H1 (cell line): Measurements from ENCODE around the gene ANKRD29. TPM values are rescaled to one million over a fixed set of nuclear protein-coding genes. Genes with fewer than 3 reads are reported as not detected.

Experiments used
- CTCF ChIA-PET: fragments of 300-600 bp; sonication (Branson Sonifier 250); formaldehyde crosslinking; loops from one replicate; lab custom pipeline; 2021; ENCODE audit not compliant: partially characterized antibody; lab: Charles Lee
- POLR2A ChIA-PET: fragments of 300-600 bp; sonication (Branson Sonifier 250); formaldehyde crosslinking; loops from one replicate; lab custom pipeline; 2021; ENCODE audit warnings: inconsistent platforms; ENCODE audit not compliant: partially characterized antibody; lab: Charles Lee
- DNase-seq, 2 experiments: peaks; one replicate each; pipeline versions ENCODE4 v3.0.0 to v3.0.0-alpha.2; 2010 to 2022; ENCODE audit warnings: low spot score in 2 of 2, low read depth in 1 of 2, mixed read lengths in 1 of 2
- FAIRE-seq: peaks from 2 replicates; lab custom pipeline; 2011; peaks lifted over from hg19 to GRCh38; lab: Jason Lieb, UNC
- H2AFZ ChIP-seq: 2 replicates; pipeline ENCODE4 v1.8.1; 2012; ENCODE audit warnings: low read length, inconsistent platforms
- H2AK5ac ChIP-seq: 2 replicates; pipeline ENCODE4 v1.6.1; 2013; ENCODE audit warnings: low read depth, low read length
- H2BK120ac ChIP-seq: replicated peaks from 2 replicates; pipeline ENCODE3; 2013; ENCODE audit warnings: low read depth, low read length, inconsistent platforms
- H2BK12ac ChIP-seq: 2 replicates; pipeline ENCODE4 v1.6.1; 2013; ENCODE audit warnings: low read depth, low read length
- H2BK15ac ChIP-seq: 2 replicates; pipeline ENCODE4 v1.6.1; 2013; ENCODE audit warnings: low read length
- H2BK20ac ChIP-seq: 2 replicates; pipeline ENCODE4 v1.6.1; 2013; ENCODE audit warnings: low read length
- H2BK5ac ChIP-seq: 2 replicates; pipeline ENCODE4 v1.6.1; 2013; ENCODE audit warnings: low read depth, low read length
- H3K14ac ChIP-seq: 2 replicates; pipeline ENCODE4 v1.6.1; 2013; ENCODE audit warnings: inconsistent platforms; ENCODE audit not compliant: insufficient read length
- H3K18ac ChIP-seq: 2 replicates; pipeline ENCODE4 v1.6.1; 2013; ENCODE audit warnings: low read length; ENCODE audit errors: extremely low read depth
- H3K23ac ChIP-seq: 2 replicates; pipeline ENCODE4 v1.6.1; 2013; ENCODE audit warnings: inconsistent platforms; ENCODE audit not compliant: insufficient read length
- H3K23me2 ChIP-seq: 2 replicates; pipeline ENCODE4 v1.6.1; 2013; ENCODE audit warnings: low read depth, low read length
- H3K27ac ChIP-seq: 2 replicates; pipeline ENCODE4 v1.6.1; 2011; ENCODE audit warnings: low read depth, low read length, inconsistent platforms
- H3K27me3 ChIP-seq, 4 experiments: replicated peaks in 1 of 4; 1 replicate in 1 of 4; 2 replicates in 3 of 4; pipeline versions ENCODE4 v1.6.1 to v1.8.1; 2011 to 2013; ENCODE audit warnings: low read length in 3 of 4, mild to moderate bottlenecking in 3 of 4, inconsistent platforms in 2 of 4, mixed read lengths in 2 of 4, moderate library complexity in 1 of 4; ENCODE audit not compliant: control insufficient read depth in 3 of 4, insufficient read depth in 3 of 4; ENCODE audit errors: extremely low read depth in 1 of 4
- H3K36me3 ChIP-seq, 4 experiments: 2 replicates each; pipeline versions ENCODE4 v1.6.1 to v1.8.1; 2011 to 2013; ENCODE audit warnings: mild to moderate bottlenecking in 4 of 4, low read length in 3 of 4, moderate library complexity in 2 of 4, control low read depth in 1 of 4, inconsistent platforms in 1 of 4; ENCODE audit not compliant: insufficient read depth in 4 of 4, control insufficient read depth in 2 of 4
- H3K4ac ChIP-seq: replicated peaks from 2 replicates; pipeline ENCODE3; 2013; ENCODE audit warnings: low read length, low read depth, mixed read lengths, inconsistent platforms; ENCODE audit not compliant: insufficient read length
- H3K4me1 ChIP-seq, 4 experiments: replicated peaks in 1 of 4; 1 replicate in 1 of 4; 2 replicates in 3 of 4; pipeline versions ENCODE4 v1.6.1 to v1.8.1; 2011 to 2013; ENCODE audit warnings: low read length in 3 of 4, inconsistent platforms in 2 of 4, mixed read lengths in 1 of 4; ENCODE audit not compliant: insufficient read depth in 4 of 4, control insufficient read depth in 3 of 4
- H3K4me2 ChIP-seq, 2 experiments: 2 replicates each; pipeline versions ENCODE4 v1.6.1 to v1.8.1; 2011 to 2013; ENCODE audit warnings: low read depth in 2 of 2, low read length in 2 of 2, control low read depth in 1 of 2, inconsistent platforms in 1 of 2, mild to moderate bottlenecking in 1 of 2; ENCODE audit not compliant: insufficient read depth in 1 of 2
- H3K4me3 ChIP-seq, 4 experiments: fragments of 200-600, 300-600 bp in 1 of 4; sonication (generic), shearing (Covaris generic), sonication (Bioruptor Twin) in 1 of 4; 2 replicates each; pipeline versions ENCODE4 v1.5.1 to v1.8.1; 2011 to 2016; ENCODE audit warnings: low read length in 4 of 4, low read depth in 3 of 4, control low read depth in 2 of 4, inconsistent platforms in 2 of 4, mild to moderate bottlenecking in 2 of 4, mixed read lengths in 1 of 4, moderate library complexity in 1 of 4; ENCODE audit not compliant: insufficient read depth in 2 of 4; ENCODE audit errors: extremely low read depth in 1 of 4
- H3K56ac ChIP-seq: replicated peaks from 2 replicates; pipeline ENCODE3; 2013; ENCODE audit warnings: low read depth, mild to moderate bottlenecking, mixed read lengths, low read length, inconsistent platforms; ENCODE audit not compliant: insufficient read length
- H3K79me1 ChIP-seq: 2 replicates; pipeline ENCODE4 v1.6.1; 2013; ENCODE audit warnings: low read depth, low read length, control low read depth
- H3K79me2 ChIP-seq, 2 experiments: 2 replicates each; pipeline versions ENCODE4 v1.6.1 to v1.8.1; 2012 to 2013; ENCODE audit warnings: low read length in 2 of 2, mild to moderate bottlenecking in 2 of 2, inconsistent platforms in 1 of 2; ENCODE audit not compliant: insufficient read depth in 2 of 2, control insufficient read depth in 1 of 2
- H3K9ac ChIP-seq, 4 experiments: replicated peaks in 1 of 4; 1 replicate in 1 of 4; 2 replicates in 3 of 4; pipeline versions ENCODE4 v1.6.1 to v1.8.1; 2011 to 2013; ENCODE audit warnings: low read depth in 3 of 4, low read length in 3 of 4, control low read depth in 2 of 4, mild to moderate bottlenecking in 2 of 4, moderate library complexity in 2 of 4, inconsistent platforms in 1 of 4; ENCODE audit errors: extremely low read depth in 1 of 4
- H3K9me3 ChIP-seq, 2 experiments: 2 replicates each; pipeline versions ENCODE4 v1.6.1 to v1.8.1; 2012 to 2013; ENCODE audit warnings: mild to moderate bottlenecking in 2 of 2, moderate library complexity in 2 of 2, control low read depth in 1 of 2, inconsistent platforms in 1 of 2, low read depth in 1 of 2, low read length in 1 of 2, mixed read lengths in 1 of 2; ENCODE audit not compliant: insufficient read depth in 2 of 2
- H4K20me1 ChIP-seq, 2 experiments: replicated peaks in 1 of 2; 2 replicates each; pipeline versions ENCODE3 to v1.8.1; 2011 to 2013; ENCODE audit warnings: inconsistent platforms in 2 of 2, low read length in 2 of 2, mild to moderate bottlenecking in 1 of 2; ENCODE audit not compliant: insufficient read depth in 2 of 2, control insufficient read depth in 1 of 2
- H4K5ac ChIP-seq: 2 replicates; pipeline ENCODE4 v1.6.1; 2013; ENCODE audit warnings: low read length, low read depth, mixed read lengths, inconsistent platforms; ENCODE audit not compliant: insufficient read length
- H4K8ac ChIP-seq: 2 replicates; pipeline ENCODE4 v1.8.0; 2013; ENCODE audit warnings: mild to moderate bottlenecking, moderate library complexity, low read length, inconsistent platforms; ENCODE audit not compliant: insufficient read depth; ENCODE audit errors: extremely low read depth
- H4K91ac ChIP-seq: replicated peaks from 2 replicates; pipeline ENCODE3; 2013; ENCODE audit warnings: low read length, mixed read lengths, inconsistent platforms; ENCODE audit not compliant: insufficient read length
- SP4 ChIP-seq: IDR thresholded peaks from 2 replicates; pipeline ENCODE4 v1.6.1; 2012; ENCODE audit warnings: low read length, inconsistent platforms
- WGBS, 2 experiments: shearing (Covaris generic) in 1 of 2; methylation state at CpG; one replicate each; pipeline versions ENCODE4 v1.1.6 to v1.1.7; 2013 to 2015; ENCODE audit warnings: low lambda C conversion rate in 2 of 2, mixed read lengths in 2 of 2, inconsistent platforms in 1 of 2, low coverage in 1 of 2, missing lambda C conversion rate in 1 of 2; ENCODE audit not compliant: insufficient replicate concordance in 2 of 2, insufficient coverage in 1 of 2, insufficient read length in 1 of 2; ENCODE audit errors: extremely low coverage in 1 of 2, missing lambda C conversion rate in 1 of 2; 5-methylcytosine and 5-hydroxymethylcytosine counted together
- polyA plus RNA-seq, 7 experiments: library from polyadenylated mRNA; depleted of rRNA in 3 of 7; stranded (reverse) in 5 of 7; unstranded in 2 of 7; fragments of >200 nt in 5 of 7; fragments of 200-250 nt in 2 of 7; gene quantifications; 1 replicate in 5 of 7; 2 replicates in 1 of 7; 4 replicates in 1 of 7; pipeline versions ENCODE4 v1.2.1 to v1.2.3, GENCODE V29; 2011 to 2013; ENCODE audit warnings: missing spikeins in 2 of 7, mixed read lengths in 2 of 7
- total RNA-seq: library from RNA; stranded (reverse); fragmentation: NEBNext Ultra II Directional; extraction: Animal tissue kit (Norgen Biotek cat#: 25700); gene quantifications from 2 replicates; pipeline ENCODE4 v1.2.1, GENCODE V29; 2021

The ANKRD29 gene
- total and polyA plus RNA-seq, 2 of the 8 experiments (the other 6 are each of a cell fraction or from before 2014, with no cell fraction given) = 3.0 to 7.3 TPM

DNA sequence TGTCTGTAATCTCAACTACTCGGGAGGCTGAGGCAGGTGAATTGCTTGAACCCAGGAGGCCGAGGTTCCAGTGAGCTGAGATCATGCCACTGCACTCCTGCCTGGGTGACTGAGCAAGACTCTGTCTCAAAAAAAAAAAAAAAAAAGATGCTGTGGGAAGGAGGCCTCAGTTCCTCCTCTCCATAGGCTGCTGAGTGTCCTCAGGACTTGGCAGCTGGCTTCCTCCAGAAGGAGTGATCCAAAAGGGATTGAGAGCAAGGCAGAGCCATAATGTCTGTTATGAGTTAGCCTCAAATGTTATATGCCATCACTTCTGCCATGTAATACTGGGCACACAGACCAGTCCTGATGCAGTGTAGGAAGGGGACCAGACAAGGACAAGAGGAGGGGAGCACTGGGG is 69.8 kb downstream of the ANKRD29 start:
- H3K18ac ChIP-seq = no peak overlapping the region
- no peaks in the 10 kb centered on the region for H3K79me2 ChIP-seq
- H3K27ac ChIP-seq = no peak overlapping the region
- no peak for DNase-seq
- H2BK12ac ChIP-seq = no peak overlapping the region
- no peak overlapping the region for H4K5ac ChIP-seq
- H3K23ac ChIP-seq = no peak overlapping the region
- no peaks in the 10 kb centered on the region for H3K4me1 ChIP-seq
- H2BK20ac ChIP-seq = no peak overlapping the region
- no peaks in the 10 kb centered on the region for H3K36me3 ChIP-seq
- no peaks in the 10 kb centered on the region for H4K20me1 ChIP-seq
- TF ChIP-seq SP4 = no peak
- no peak overlapping the region for H3K4me3 ChIP-seq
- ChIA-PET CTCF (no interaction called here), POLR2A (no interaction called here)
- H2AFZ ChIP-seq = no peak overlapping the region
- no peaks in the 10 kb centered on the region for H3K9me3 ChIP-seq
- H3K56ac ChIP-seq = no peak overlapping the region
- no peak overlapping the region for H2BK5ac ChIP-seq
- no peak overlapping the region for H4K8ac ChIP-seq
- H2AK5ac ChIP-seq = no peak overlapping the region
- no peaks in the 10 kb centered on the region for H3K79me1 ChIP-seq
- H3K4me2 ChIP-seq = no peak overlapping the region
- H3K9ac ChIP-seq = no peak overlapping the region
- no peak overlapping the region for H3K4ac ChIP-seq
- no peak overlapping the region for H4K91ac ChIP-seq
- H3K23me2 ChIP-seq = no peaks in the 10 kb centered on the region
- no peak overlapping the region for H3K14ac ChIP-seq
- no peak for FAIRE-seq
- no peak overlapping the region for H2BK15ac ChIP-seq
- 100% methylated on average over 1 of the region's 2 CpGs; no CpG with 5 or more reads in 1 of the 2 experiments for WGBS, 2 experiments
- no peak overlapping the region for H2BK120ac ChIP-seq
- H3K27me3 ChIP-seq = no peaks in the 10 kb centered on the region; a peak in 1 of 7 replicates
